H9 (cell line): ENCODE measurements around the gene CYP2U1. TPM values are rescaled to one million over a fixed set of nuclear protein-coding genes. Genes with fewer than 3 reads are reported as not detected.

Source experiments
- DNase-seq: peaks from one replicate; pipeline ENCODE4 v3.0.0-alpha.2; 2017
- H2AFZ ChIP-seq: one replicate; pipeline ENCODE4 v1.6.1; 2013; ENCODE audit warnings: mild to moderate bottlenecking, low read length, control low read depth, moderate library complexity
- H2AK5ac ChIP-seq: 2 replicates; pipeline ENCODE4 v1.6.1; 2013; ENCODE audit warnings: low read length, control low read depth, mixed read lengths; ENCODE audit not compliant: insufficient read length
- H2BK120ac ChIP-seq: one replicate; pipeline ENCODE4 v1.6.1; 2013; ENCODE audit warnings: low read depth, mild to moderate bottlenecking, low read length, control low read depth, inconsistent platforms; ENCODE audit not compliant: poor library complexity, severe bottlenecking
- H2BK12ac ChIP-seq: 2 replicates; pipeline ENCODE4 v1.6.1; 2013; ENCODE audit warnings: low read length, control low read depth, mixed read lengths, low read depth; ENCODE audit not compliant: insufficient read length
- H2BK15ac ChIP-seq: 2 replicates; pipeline ENCODE4 v1.6.1; 2013; ENCODE audit warnings: low read depth, low read length, control low read depth
- H2BK20ac ChIP-seq: one replicate; pipeline ENCODE4 v1.6.1; 2013; ENCODE audit warnings: low read depth, mild to moderate bottlenecking, low read length, control low read depth, inconsistent platforms; ENCODE audit not compliant: poor library complexity, severe bottlenecking
- H2BK5ac ChIP-seq: 2 replicates; pipeline ENCODE4 v1.6.1; 2013; ENCODE audit warnings: low read length, control low read depth, mixed read lengths; ENCODE audit not compliant: insufficient read length
- H3K14ac ChIP-seq: 2 replicates; pipeline ENCODE4 v1.6.1; 2013; ENCODE audit warnings: low read length, control low read depth; ENCODE audit not compliant: insufficient read depth
- H3K18ac ChIP-seq: 2 replicates; pipeline ENCODE4 v1.6.1; 2013; ENCODE audit warnings: low read depth, mild to moderate bottlenecking, mixed read lengths, low read length, control low read depth; ENCODE audit not compliant: insufficient read length
- H3K23ac ChIP-seq: 2 replicates; pipeline ENCODE4 v1.6.1; 2013; ENCODE audit warnings: low read length, control low read depth, mixed read lengths, low read depth; ENCODE audit not compliant: insufficient read length
- H3K23me2 ChIP-seq: 2 replicates; pipeline ENCODE4 v1.6.1; 2013; ENCODE audit warnings: low read depth, mild to moderate bottlenecking, mixed read lengths, low read length, control low read depth; ENCODE audit not compliant: insufficient read length, poor library complexity, severe bottlenecking
- H3K27ac ChIP-seq: 2 replicates; pipeline ENCODE4 v1.5.1; 2013; ENCODE audit warnings: low read length, control low read depth, mixed read lengths, low read depth; ENCODE audit not compliant: insufficient read length
- H3K27me3 ChIP-seq: 2 replicates; pipeline ENCODE4 v1.6.1; 2013; ENCODE audit warnings: low read length, control low read depth, inconsistent platforms; ENCODE audit not compliant: insufficient read depth
- H3K4ac ChIP-seq: 2 replicates; pipeline ENCODE4 v1.6.1; 2013; ENCODE audit warnings: low read depth, mild to moderate bottlenecking, control low read depth, inconsistent platforms, low read length, moderate library complexity
- H3K4me1 ChIP-seq: 2 replicates; pipeline ENCODE4 v1.6.1; 2013; ENCODE audit warnings: low read length, control low read depth, inconsistent platforms; ENCODE audit not compliant: insufficient read depth
- H3K4me2 ChIP-seq: 2 replicates; pipeline ENCODE4 v1.6.1; 2013; ENCODE audit warnings: low read length, control low read depth, mixed read lengths; ENCODE audit not compliant: insufficient read length, insufficient read depth
- H3K56ac ChIP-seq: 2 replicates; pipeline ENCODE4 v1.6.1; 2013; ENCODE audit warnings: low read depth, mild to moderate bottlenecking, mixed read lengths, low read length, control low read depth; ENCODE audit not compliant: insufficient read length
- H3K79me1 ChIP-seq: 2 replicates; pipeline ENCODE4 v1.6.1; 2013; ENCODE audit warnings: low read depth, mild to moderate bottlenecking, moderate library complexity, low read length, control low read depth, inconsistent platforms; ENCODE audit not compliant: insufficient read depth, poor library complexity, severe bottlenecking
- H3K79me2 ChIP-seq: 2 replicates; pipeline ENCODE4 v1.6.1; 2013; ENCODE audit warnings: low read length, control low read depth, inconsistent platforms; ENCODE audit not compliant: insufficient read depth
- H3K9ac ChIP-seq: 2 replicates; pipeline ENCODE4 v1.6.1; 2013; ENCODE audit warnings: low read length, control low read depth, mixed read lengths; ENCODE audit not compliant: insufficient read length; ENCODE audit errors: extremely low read depth
- H3K9me3 ChIP-seq: one replicate; pipeline ENCODE4 v1.6.1; 2013; ENCODE audit warnings: low read depth, low read length, inconsistent platforms; ENCODE audit not compliant: control insufficient read depth
- H3T11ph ChIP-seq: one replicate; pipeline ENCODE4 v1.6.1; 2013; ENCODE audit warnings: mild to moderate bottlenecking, low read length, control low read depth, inconsistent platforms
- H4K20me1 ChIP-seq: one replicate; pipeline ENCODE4 v1.6.1; 2013; ENCODE audit not compliant: control insufficient read depth, insufficient read length, insufficient read depth
- H4K5ac ChIP-seq: 2 replicates; pipeline ENCODE4 v1.6.1; 2013; ENCODE audit warnings: low read depth, mild to moderate bottlenecking, mixed read lengths, low read length, control low read depth; ENCODE audit not compliant: insufficient read length
- H4K8ac ChIP-seq: replicated peaks from 2 replicates; pipeline ENCODE4 v1.6.1; 2013; ENCODE audit warnings: low read length, control low read depth, mixed read lengths, low read depth; ENCODE audit not compliant: insufficient read length
- H4K91ac ChIP-seq: 2 replicates; pipeline ENCODE4 v1.6.1; 2013; ENCODE audit warnings: low read depth, mild to moderate bottlenecking, moderate library complexity, mixed read lengths, low read length, control low read depth; ENCODE audit not compliant: insufficient read length
- H3K27ac Mint-ChIP-seq, 3 experiments: 2 replicates in 2 of 3; 3 replicates in 1 of 3; pipeline ENCODE4 v1.8.0; 2020 to 2021; ENCODE audit warnings: mixed read lengths in 3 of 3, mild to moderate bottlenecking in 1 of 3, moderate library complexity in 1 of 3
- H3K27me3 Mint-ChIP-seq: 2 replicates; pipeline ENCODE4 v1.8.0; 2021; ENCODE audit warnings: low read depth, mild to moderate bottlenecking, moderate library complexity, mixed read lengths
- H3K36me3 Mint-ChIP-seq, 3 experiments: 2 replicates in 2 of 3; 3 replicates in 1 of 3; pipeline ENCODE4 v1.8.0; 2020 to 2021; ENCODE audit warnings: low read depth in 3 of 3, mixed read lengths in 3 of 3; ENCODE audit not compliant: insufficient read depth in 1 of 3
- H3K4me1 Mint-ChIP-seq, 2 experiments: 2 replicates each; pipeline ENCODE4 v1.8.0; 2020; ENCODE audit warnings: mixed read lengths in 2 of 2
- H3K4me3 Mint-ChIP-seq, 2 experiments: 2 replicates in 1 of 2; 3 replicates in 1 of 2; pipeline ENCODE4 v1.8.0; 2020 to 2021; ENCODE audit warnings: mild to moderate bottlenecking in 2 of 2, mixed read lengths in 2 of 2, moderate library complexity in 1 of 2
- H3K9me3 Mint-ChIP-seq, 2 experiments: 2 replicates in 1 of 2; 3 replicates in 1 of 2; pipeline ENCODE4 v1.8.0; 2020; ENCODE audit warnings: mild to moderate bottlenecking in 2 of 2, mixed read lengths in 2 of 2, moderate library complexity in 1 of 2
- CTCF ChIP-seq: fragments of 200-600 bp; sonication (generic); conservative IDR thresholded peaks from 3 replicates; pipeline ENCODE4 v1.8.0; 2021; ENCODE audit warnings: antibody characterized with exemption, mild to moderate bottlenecking
- WGBS: extraction: QIAGEN DNeasy Blood & Tissue Kit; methylation state at CpG from one replicate; pipeline ENCODE4 v1.1.7; 2013; ENCODE audit warnings: missing lambda C conversion rate, low lambda C conversion rate, mixed read lengths; ENCODE audit not compliant: insufficient read length; ENCODE audit errors: extremely low coverage; 5-methylcytosine and 5-hydroxymethylcytosine counted together
- total RNA-seq: library from RNA; stranded (reverse); gene quantifications from 2 replicates; pipeline ENCODE4 v1.2.1, GENCODE V29; 2021

Gene CYP2U1
- total RNA-seq, 1 experiment from 2014 or later, result 9.6 TPM

- Histone ChIP-seq H4K91ac (no peak overlapping the region), H3K4ac (no peak overlapping the region), H3T11ph (no peak overlapping the region), H3K23ac (no peak overlapping the region), H3K4me2 (no peak overlapping the region), H3K23me2 (no peaks in the 10 kb centered on the region), H3K27me3 (no peaks in the 10 kb centered on the region), H4K20me1 (no peaks in the 10 kb centered on the region), H2BK20ac (no peak overlapping the region), H3K14ac (no peak overlapping the region), H2AK5ac (no peak overlapping the region), H4K5ac (no peak overlapping the region), H3K56ac (no peak overlapping the region), H3K79me2 (no peaks in the 10 kb centered on the region), H3K18ac (no peak overlapping the region), H2BK15ac (no peak overlapping the region), H3K79me1 (no peaks in the 10 kb centered on the region), H3K9ac (no peak overlapping the region), H2BK5ac (no peak overlapping the region), H4K8ac (no peak overlapping the region), H3K4me1 (no peaks in the 10 kb centered on the region), H2AFZ (no peak overlapping the region), H3K27ac (no peak overlapping the region), H2BK120ac (no peak overlapping the region), H2BK12ac (no peak overlapping the region), H3K9me3 (no peaks in the 10 kb centered on the region)
- WGBS, result no CpG with 5 or more reads among the region's 2 CpGs
- no peak for DNase-seq
- no peak for TF ChIP-seq CTCF
- Mint-ChIP-seq H3K4me3 (no peak overlapping the region), H3K27me3 (no peaks in the 10 kb centered on the region), H3K27ac (no peak overlapping the region), H3K4me1 (no peaks in the 10 kb centered on the region), H3K9me3 (peaks cover 2 to 4% of the 10 kb centered on the region in 2 experiments; a peak in 4 of 5 replicates), H3K36me3 (0 out of 7 replicates have a peak, but pooled peaks cover 0 to 3% (median 0%) of the 10 kb centered on the region in 3 experiments)
These were observed 47.5 kb downstream of the CYP2U1 start for GRCh38 chr4:107978716-107979451.
